Fibroblast of lung (primary cell): ENCODE data around the gene SLC11A2. TPM values are rescaled to one million over a fixed set of nuclear protein-coding genes. Genes with fewer than 3 reads are reported as not detected.

Source experiments
- DNase-seq, 2 donors: peaks; one replicate each; pipeline versions ENCODE4 v3.0.0 to v3.0.0-alpha.2; 2010; ENCODE audit warnings: low read depth in 2 of 2
- H2AFZ ChIP-seq: 2 replicates; pipeline ENCODE4 v1.5.1; 2012; ENCODE audit warnings: low read length, control low read depth, inconsistent platforms
- H3K27ac ChIP-seq: 2 replicates; pipeline ENCODE4 v1.5.1; 2011; ENCODE audit warnings: low read length, control low read depth; ENCODE audit not compliant: insufficient read depth
- H3K27me3 ChIP-seq: 2 replicates; pipeline ENCODE4 v1.5.1; 2011; ENCODE audit warnings: mild to moderate bottlenecking, low read length; ENCODE audit not compliant: control insufficient read depth, insufficient read depth
- H3K36me3 ChIP-seq: 2 replicates; pipeline ENCODE4 v1.5.1; 2011; ENCODE audit warnings: low read length; ENCODE audit not compliant: control insufficient read depth, insufficient read depth
- H3K4me1 ChIP-seq: 2 replicates; pipeline ENCODE4 v1.5.1; 2011; ENCODE audit warnings: low read length; ENCODE audit not compliant: control insufficient read depth, insufficient read depth; ENCODE audit errors: extremely low read depth
- H3K4me2 ChIP-seq: 2 replicates; pipeline ENCODE4 v1.5.1; 2011; ENCODE audit warnings: low read length, control low read depth; ENCODE audit not compliant: insufficient read depth; ENCODE audit errors: extremely low read depth
- H3K4me3 ChIP-seq, 4 experiments: fragments of 200-600 bp in 1 of 4; sonication (generic) in 1 of 4; replicated peaks in 1 of 4; 2 replicates each; pipeline ENCODE4 v1.5.1; 2011 to 2016; ENCODE audit warnings: low read length in 4 of 4, low read depth in 3 of 4, mild to moderate bottlenecking in 3 of 4, control low read depth in 2 of 4, inconsistent platforms in 1 of 4, mixed read lengths in 1 of 4; ENCODE audit not compliant: insufficient read depth in 1 of 4; ENCODE audit errors: control extremely low read depth in 1 of 4
- H3K79me2 ChIP-seq: 2 replicates; pipeline ENCODE4 v1.5.1; 2012; ENCODE audit warnings: mild to moderate bottlenecking, low read length, inconsistent platforms; ENCODE audit not compliant: control insufficient read depth, insufficient read depth
- H3K9ac ChIP-seq: 2 replicates; pipeline ENCODE4 v1.5.1; 2011; ENCODE audit warnings: mild to moderate bottlenecking, low read length, control low read depth; ENCODE audit not compliant: insufficient read depth
- H3K9me3 ChIP-seq: 2 replicates; pipeline ENCODE4 v1.5.1; 2012; ENCODE audit warnings: low read depth, low read length; ENCODE audit not compliant: control insufficient read depth, insufficient read depth
- H4K20me1 ChIP-seq: 2 replicates; pipeline ENCODE4 v1.5.1; 2011; ENCODE audit warnings: low read length; ENCODE audit not compliant: control insufficient read depth, insufficient read depth; ENCODE audit errors: extremely low read depth
- EZH2 ChIP-seq: IDR thresholded peaks from 2 replicates; pipeline ENCODE4 v1.5.1; 2012; ENCODE audit warnings: low read length, control low read depth, mild to moderate bottlenecking; ENCODE audit errors: missing control alignments
- polyA minus RNA-seq: library from RNA; depleted of rRNA, polyadenylated mRNA; stranded (reverse); fragments of >200 nt; gene quantifications from 2 replicates; pipeline ENCODE4 v1.2.3, GENCODE V29; 2011; ENCODE audit warnings: low replicate concordance
- polyA plus RNA-seq, 2 donors: library from polyadenylated mRNA; depleted of rRNA in 1 of 2; stranded (reverse) in 1 of 2; unstranded in 1 of 2; fragments of >200 nt; gene quantifications; 2 replicates each; pipeline ENCODE4 v1.2.1, GENCODE V29; 2011 to 2012; ENCODE audit warnings: missing spikeins in 1 of 2
- total RNA-seq: library from RNA; depleted of rRNA; stranded (reverse); fragments of >200 nt; gene quantifications from 2 replicates; pipeline ENCODE4 v1.2.1, GENCODE V29; 2014
- TF ChIP-seq, protein P1 (sequence below), 2 donors: IDR thresholded peaks in 1 of 2; conservative IDR thresholded peaks in 1 of 2; 1 replicate in 1 of 2; 2 replicates in 1 of 2; pipeline ENCODE4 v1.5.1; 2011 to 2012; ENCODE audit warnings: low read length in 2 of 2, control low read depth in 1 of 2, inconsistent platforms in 1 of 2, low read depth in 1 of 2, mild to moderate bottlenecking in 1 of 2

The SLC11A2 gene
- total RNA-seq = 57.5 and 75.0 TPM in 2 replicates
- polyA plus RNA-seq = 38.6 and 39.3 TPM in 2 replicates
- 19.5 and 22.2 TPM in 2 replicates for polyA plus RNA-seq (2012)
- 37.5 and 52.9 TPM in 2 replicates for polyA minus RNA-seq

DNA sequence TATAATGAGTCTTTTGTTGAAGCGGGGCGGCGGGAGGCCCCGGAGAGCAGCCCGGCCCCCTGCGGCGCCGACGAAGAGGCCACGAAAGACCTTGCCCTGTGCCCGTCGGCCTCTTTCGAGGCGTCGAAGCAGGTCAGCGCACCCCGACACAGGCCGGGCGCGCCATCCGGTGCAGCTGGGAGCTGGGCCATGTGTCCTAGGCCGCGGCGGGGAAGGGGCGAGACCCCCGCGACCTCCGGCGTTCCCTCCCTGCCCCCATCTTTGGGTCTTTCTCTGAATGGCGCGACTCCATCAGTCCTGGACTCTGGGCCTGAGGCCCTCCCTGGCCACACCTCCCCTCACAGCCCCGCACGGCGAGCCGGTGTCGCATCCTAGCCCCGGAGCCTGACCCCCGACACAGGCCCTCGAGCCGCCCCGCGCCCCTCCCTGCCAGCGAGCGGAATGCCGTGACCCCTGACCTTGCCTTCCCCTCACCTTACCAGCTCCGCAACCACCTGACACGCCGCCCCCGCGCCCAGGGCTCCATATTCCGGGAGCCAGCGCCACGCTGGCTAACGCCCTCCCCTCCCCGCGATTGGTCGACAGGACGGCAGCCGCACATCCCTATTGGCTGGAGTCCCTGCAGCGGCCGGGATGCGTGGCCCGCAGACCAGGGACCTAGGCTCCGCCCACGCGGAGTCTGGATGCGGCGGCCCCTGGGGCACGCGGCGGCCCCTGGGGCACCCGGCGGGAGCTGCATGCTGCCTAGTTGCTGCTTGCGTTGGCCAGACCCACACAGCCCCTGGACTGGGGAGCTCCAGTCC, at the start of gene SLC11A2:
Gene SLC11A2, minus strand, starts transcription at position 549 of the 803 bp plus-strand sequence. CDS start 15,656 bp downstream, outside the sequence.
- Histone ChIP-seq H3K9me3 (no peaks in the 10 kb centered on the region), H3K36me3 (no peaks in the 10 kb centered on the region), H2AFZ (peak within 1 kb of the TSS; percentile 77), H3K4me3 (peak within 1 kb of the TSS; percentile 40 to 95 (median 71)), H4K20me1 (no peaks in the 10 kb centered on the region), H3K27me3 (no peaks in the 10 kb centered on the region), H3K79me2 (peaks cover 37% of the 10 kb centered on the region), H3K9ac (peak within 1 kb of the TSS; percentile 71), H3K4me2 (peak within 1 kb of the TSS; percentile 89), H3K4me1 (no peaks in the 10 kb centered on the region), H3K27ac (peak within 1 kb of the TSS; percentile 78)
- TF ChIP-seq, protein P1, sequence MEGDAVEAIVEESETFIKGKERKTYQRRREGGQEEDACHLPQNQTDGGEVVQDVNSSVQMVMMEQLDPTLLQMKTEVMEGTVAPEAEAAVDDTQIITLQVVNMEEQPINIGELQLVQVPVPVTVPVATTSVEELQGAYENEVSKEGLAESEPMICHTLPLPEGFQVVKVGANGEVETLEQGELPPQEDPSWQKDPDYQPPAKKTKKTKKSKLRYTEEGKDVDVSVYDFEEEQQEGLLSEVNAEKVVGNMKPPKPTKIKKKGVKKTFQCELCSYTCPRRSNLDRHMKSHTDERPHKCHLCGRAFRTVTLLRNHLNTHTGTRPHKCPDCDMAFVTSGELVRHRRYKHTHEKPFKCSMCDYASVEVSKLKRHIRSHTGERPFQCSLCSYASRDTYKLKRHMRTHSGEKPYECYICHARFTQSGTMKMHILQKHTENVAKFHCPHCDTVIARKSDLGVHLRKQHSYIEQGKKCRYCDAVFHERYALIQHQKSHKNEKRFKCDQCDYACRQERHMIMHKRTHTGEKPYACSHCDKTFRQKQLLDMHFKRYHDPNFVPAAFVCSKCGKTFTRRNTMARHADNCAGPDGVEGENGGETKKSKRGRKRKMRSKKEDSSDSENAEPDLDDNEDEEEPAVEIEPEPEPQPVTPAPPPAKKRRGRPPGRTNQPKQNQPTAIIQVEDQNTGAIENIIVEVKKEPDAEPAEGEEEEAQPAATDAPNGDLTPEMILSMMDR (conservative IDR thresholded peaks at IDR 0.05 in 1 of 2, IDR thresholded peaks at IDR 0.05 in 1 of 2; ENCODE audit: low read depth in 1 of 2, low read length in 2 of 2) = no peak
- TF ChIP-seq EZH2 = no peak
- DNase-seq = peak; percentile 90 to 93

DNA sequence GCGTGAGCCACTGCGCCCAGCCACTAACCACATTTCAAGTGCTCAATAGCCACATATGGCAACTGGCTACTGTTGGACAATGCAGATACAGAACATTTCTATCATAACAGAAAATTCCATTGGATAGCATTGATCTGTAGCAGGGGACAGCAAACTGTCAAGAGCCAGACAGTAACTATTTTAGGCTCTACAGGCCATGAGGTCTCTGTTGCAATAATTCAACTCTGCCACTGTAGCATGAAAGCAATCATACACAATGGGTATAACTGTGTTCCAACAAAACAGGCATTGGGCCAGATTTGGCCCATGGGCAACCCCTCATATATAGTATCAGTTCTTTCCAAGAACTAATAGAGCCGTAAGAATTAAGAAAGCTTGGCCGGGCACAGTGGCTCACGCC, 49.2 kb upstream of the SLC11A2 start:
- Histone ChIP-seq H2AFZ (no peak overlapping the region), H3K27ac (no peak overlapping the region), H3K79me2 (peaks cover 31% of the 10 kb centered on the region), H3K4me2 (no peak overlapping the region), H3K36me3 (peaks cover 1% of the 10 kb centered on the region), H3K9ac (no peak overlapping the region), H3K27me3 (no peaks in the 10 kb centered on the region), H3K9me3 (no peaks in the 10 kb centered on the region), H4K20me1 (no peaks in the 10 kb centered on the region), H3K4me3 (no peak overlapping the region), H3K4me1 (no peaks in the 10 kb centered on the region)
- DNase-seq = no peak
- no peak for TF ChIP-seq EZH2
- TF ChIP-seq, protein P1 (conservative IDR thresholded peaks at IDR 0.05 in 1 of 2, IDR thresholded peaks at IDR 0.05 in 1 of 2; ENCODE audit: low read depth in 1 of 2, low read length in 2 of 2) = no peak

GRCh38 chr12:51071663-51072062, 45.5 kb upstream of the SLC11A2 start:
- no peaks in the 10 kb centered on the region for H3K9me3 ChIP-seq

More at GRCh38 chr12:51071663-51072062, 45.5 kb upstream of the SLC11A2 start:
- H3K79me2 ChIP-seq = peaks cover 10% of the 10 kb centered on the region
- no peaks in the 10 kb centered on the region for H3K27me3 ChIP-seq
- DNase-seq = no peak
- H3K4me2 ChIP-seq = no peak overlapping the region
- no peak overlapping the region for H3K9ac ChIP-seq
- no peaks in the 10 kb centered on the region for H4K20me1 ChIP-seq
- no peaks in the 10 kb centered on the region for H3K4me1 ChIP-seq
- H3K4me3 ChIP-seq = no peak overlapping the region
- no peak overlapping the region for H2AFZ ChIP-seq
- no peak for TF ChIP-seq EZH2
- TF ChIP-seq, protein P1 (conservative IDR thresholded peaks at IDR 0.05 in 1 of 2, IDR thresholded peaks at IDR 0.05 in 1 of 2; ENCODE audit: low read depth in 1 of 2, low read length in 2 of 2) = no peak
- H3K36me3 ChIP-seq = peaks cover 4% of the 10 kb centered on the region
- no peak overlapping the region for H3K27ac ChIP-seq
